SK-N-SH (cell line): ENCODE data around the gene STAB1. TPM values are rescaled to one million over a fixed set of nuclear protein-coding genes. Genes with fewer than 3 reads are reported as not detected.

ENCODE experiments used
- CTCF ChIA-PET: fragments of 300-600, 350-600 bp; formaldehyde crosslinking; extraction: SDS; loops from one replicate; lab custom pipeline; 2021; lab: Yijun Ruan, JAX
- POLR2A ChIA-PET: fragments of 350-600 bp; sonication (Branson Sonifier 250); formaldehyde crosslinking; extraction: SDS; loops from one replicate; lab custom pipeline; 2020; ENCODE audit warnings: antibody characterized with exemption, inconsistent platforms; lab: Yijun Ruan, JAX
- DNase-seq: peaks from one replicate; pipeline ENCODE4 v3.0.0; 2012
- H2AFZ ChIP-seq: fragments of 200-600 bp; sonication (generic); 2 replicates; pipeline ENCODE4 v1.8.1; 2016; ENCODE audit warnings: antibody characterized with exemption, mild to moderate bottlenecking, low read depth
- H3F3A ChIP-seq: fragments of 200-600 bp; sonication (generic); replicated peaks from 2 replicates; pipeline ENCODE3; 2016; ENCODE audit warnings: antibody characterized with exemption, mild to moderate bottlenecking; ENCODE audit not compliant: insufficient read depth
- H3K27ac ChIP-seq, 2 experiments: fragments of 200-500 bp in 1 of 2; fragments of 200-600 bp in 1 of 2; sonication (Bioruptor generic) in 1 of 2; sonication (generic), shearing (Covaris generic) in 1 of 2; 2 replicates each; pipeline versions ENCODE4 v1.5.1 to v1.6.1; 2014 to 2016; ENCODE audit warnings: low read depth in 2 of 2, inconsistent platforms in 1 of 2, low read length in 1 of 2, mild to moderate bottlenecking in 1 of 2, mixed read lengths in 1 of 2
- H3K27me3 ChIP-seq: fragments of 200-600 bp; sonication (generic), shearing (Covaris generic); 2 replicates; pipeline ENCODE4 v1.6.1; 2016; ENCODE audit warnings: mixed run types; ENCODE audit not compliant: insufficient read depth
- H3K36me3 ChIP-seq, 2 experiments: fragments of 200-500 bp in 1 of 2; fragments of 200-600 bp in 1 of 2; sonication (Bioruptor generic) in 1 of 2; sonication (generic) in 1 of 2; replicated peaks in 1 of 2; 2 replicates each; pipeline versions ENCODE3 to v1.5.1; 2014 to 2016; ENCODE audit warnings: low read length in 1 of 2, mild to moderate bottlenecking in 1 of 2; ENCODE audit not compliant: insufficient read depth in 2 of 2, control insufficient read depth in 1 of 2
- H3K4me1 ChIP-seq, 2 experiments: fragments of 200-500 bp in 1 of 2; fragments of 200-600 bp in 1 of 2; sonication (Bioruptor generic) in 1 of 2; sonication (generic), shearing (Covaris generic) in 1 of 2; 2 replicates each; pipeline versions ENCODE4 v1.5.1 to v1.6.1; 2014 to 2016; ENCODE audit warnings: low read depth in 1 of 2, low read length in 1 of 2, mixed run types in 1 of 2; ENCODE audit not compliant: insufficient read depth in 2 of 2, control insufficient read depth in 1 of 2
- H3K4me2 ChIP-seq: fragments of 200-600 bp; sonication (generic), shearing (Covaris generic); 2 replicates; pipeline ENCODE4 v1.6.1; 2017; ENCODE audit warnings: mixed run types
- H3K4me3 ChIP-seq, 2 experiments: fragments of 200-500 bp in 1 of 2; fragments of 200-600 bp in 1 of 2; sonication (Bioruptor generic) in 1 of 2; sonication (generic), shearing (Covaris generic) in 1 of 2; 2 replicates each; pipeline versions ENCODE4 v1.5.1 to v1.8.1; 2014 to 2016; ENCODE audit warnings: low read depth in 2 of 2, inconsistent platforms in 1 of 2, low read length in 1 of 2, mild to moderate bottlenecking in 1 of 2, mixed read lengths in 1 of 2, moderate library complexity in 1 of 2
- H3K79me2 ChIP-seq: fragments of 200-600 bp; sonication (generic); 2 replicates; pipeline ENCODE4 v1.8.1; 2017; ENCODE audit warnings: mild to moderate bottlenecking; ENCODE audit not compliant: insufficient read depth
- H3K9ac ChIP-seq: fragments of 200-600 bp; sonication (generic); 2 replicates; pipeline ENCODE4 v1.6.1; 2017; ENCODE audit warnings: mixed run types
- H3K9me2 ChIP-seq: fragments of 200-600 bp; sonication (generic); 2 replicates; pipeline ENCODE4 v1.6.1; 2017; ENCODE audit warnings: mixed run types
- H3K9me3 ChIP-seq: fragments of 200-600 bp; sonication (generic); 2 replicates; pipeline ENCODE4 v1.6.1; 2017; ENCODE audit warnings: mixed run types, mild to moderate bottlenecking, moderate library complexity
- H4K20me1 ChIP-seq: fragments of 200-600 bp; sonication (generic); 2 replicates; pipeline ENCODE4 v1.6.1; 2017; ENCODE audit warnings: mild to moderate bottlenecking, mixed run types; ENCODE audit not compliant: insufficient read depth
- FOSL2 ChIP-seq: IDR thresholded peaks from 2 replicates; pipeline ENCODE4 v1.4.0; 2012; ENCODE audit warnings: low read depth, mild to moderate bottlenecking, moderate library complexity, borderline replicate concordance
- GABPA ChIP-seq: IDR thresholded peaks from 2 replicates; pipeline ENCODE4 v1.4.0; 2012; ENCODE audit warnings: low read depth, mild to moderate bottlenecking
- JUND ChIP-seq: IDR thresholded peaks from 2 replicates; pipeline ENCODE4 v1.4.0; 2012
- MEF2A ChIP-seq: IDR thresholded peaks from 2 replicates; pipeline ENCODE4 v1.4.0; 2012; ENCODE audit warnings: low read depth, borderline replicate concordance
- POLR2AphosphoS5 ChIP-seq: IDR thresholded peaks from 2 replicates; pipeline ENCODE4 v1.6.1; 2012; ENCODE audit warnings: low read depth, low read length
- RFX5 ChIP-seq: IDR thresholded peaks from 2 replicates; pipeline ENCODE4 v1.6.1; 2012; ENCODE audit warnings: mild to moderate bottlenecking, improper control_type of control experiment, low read length
- TAF1 ChIP-seq: IDR thresholded peaks from 2 replicates; pipeline ENCODE4 v1.6.1; 2012; ENCODE audit warnings: low read depth, mild to moderate bottlenecking, low read length, moderate library complexity, borderline replicate concordance
- TEAD4 ChIP-seq: IDR thresholded peaks from 2 replicates; pipeline ENCODE4 v1.4.0; 2012; ENCODE audit warnings: mild to moderate bottlenecking, borderline replicate concordance; ENCODE audit not compliant: insufficient read depth
- WGBS: methylation state at CpG from one replicate; pipeline ENCODE4 v1.1.6; 2017; ENCODE audit warnings: low lambda C conversion rate; 5-methylcytosine and 5-hydroxymethylcytosine counted together
- polyA plus RNA-seq, 3 experiments: library from polyadenylated mRNA; depleted of rRNA; stranded (reverse); fragments of >200 nt; gene quantifications; 2 replicates each; pipeline ENCODE4 v1.2.3, GENCODE V29; 2012
- TF ChIP-seq, protein P1 (sequence below): IDR thresholded peaks from 2 replicates; pipeline ENCODE4; 2012

STAB1 gene
- polyA plus RNA-seq, 1 of the 3 experiments (the other 2 are of a cell fraction): 0.05 TPM

DNA sequence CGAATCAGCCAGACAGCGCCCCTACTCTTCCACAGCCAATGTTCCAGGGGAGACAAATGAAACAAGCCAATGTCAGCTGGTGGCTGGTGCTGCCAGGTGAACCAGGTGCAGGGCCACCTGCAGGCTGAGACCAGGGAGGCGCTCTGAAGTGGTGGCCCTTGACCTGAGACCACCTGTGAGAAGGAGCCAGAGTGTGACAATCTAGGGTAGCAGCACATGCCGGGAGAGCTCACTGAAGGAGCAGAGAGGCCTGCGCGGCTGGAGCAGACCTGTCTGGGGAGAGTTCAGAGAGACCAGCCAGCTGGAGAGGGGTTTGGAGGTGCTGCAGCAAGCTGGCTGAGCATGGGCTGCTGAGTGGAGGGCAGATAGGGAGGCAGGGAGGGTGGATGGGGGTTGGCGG is 693 bp upstream of the STAB1 start:
- CTCF ChIA-PET: interaction anchor here (2.1 kb wide), 1 partner anchor 12 kb away, joined by 8 read pairs; no protein-coding TSS in a partner anchor
- Histone ChIP-seq H3K79me2 (no peaks in the 10 kb centered on the region), H2AFZ (no peak overlapping the region), H3K9me2 (no peaks in the 10 kb centered on the region), H3K9me3 (no peaks in the 10 kb centered on the region), H3K27me3 (no peaks in the 10 kb centered on the region), H3K36me3 (peaks cover 4 to 33% of the 10 kb centered on the region in 2 experiments), H3K4me1 (peaks cover 3 to 12% of the 10 kb centered on the region in 2 experiments; a peak in 2 of 4 replicates), H3K9ac (no peak overlapping the region), H3K4me3 (no peak overlapping the region)
- 97% methylated on average over 7 of the region's 7 CpGs for WGBS
- POLR2A ChIA-PET: no interaction called here
- TF ChIP-seq TEAD4 (no peak), TAF1 (no peak), POLR2AphosphoS5 (no peak)
- TF ChIP-seq, all 33 proteins: peak for 0
- Histone ChIP-seq H3F3A (no peaks in the 10 kb centered on the region), H4K20me1 (no peaks in the 10 kb centered on the region), H3K4me2 (no peak overlapping the region), H3K27ac (no peak overlapping the region)
- no peak for DNase-seq

DNA sequence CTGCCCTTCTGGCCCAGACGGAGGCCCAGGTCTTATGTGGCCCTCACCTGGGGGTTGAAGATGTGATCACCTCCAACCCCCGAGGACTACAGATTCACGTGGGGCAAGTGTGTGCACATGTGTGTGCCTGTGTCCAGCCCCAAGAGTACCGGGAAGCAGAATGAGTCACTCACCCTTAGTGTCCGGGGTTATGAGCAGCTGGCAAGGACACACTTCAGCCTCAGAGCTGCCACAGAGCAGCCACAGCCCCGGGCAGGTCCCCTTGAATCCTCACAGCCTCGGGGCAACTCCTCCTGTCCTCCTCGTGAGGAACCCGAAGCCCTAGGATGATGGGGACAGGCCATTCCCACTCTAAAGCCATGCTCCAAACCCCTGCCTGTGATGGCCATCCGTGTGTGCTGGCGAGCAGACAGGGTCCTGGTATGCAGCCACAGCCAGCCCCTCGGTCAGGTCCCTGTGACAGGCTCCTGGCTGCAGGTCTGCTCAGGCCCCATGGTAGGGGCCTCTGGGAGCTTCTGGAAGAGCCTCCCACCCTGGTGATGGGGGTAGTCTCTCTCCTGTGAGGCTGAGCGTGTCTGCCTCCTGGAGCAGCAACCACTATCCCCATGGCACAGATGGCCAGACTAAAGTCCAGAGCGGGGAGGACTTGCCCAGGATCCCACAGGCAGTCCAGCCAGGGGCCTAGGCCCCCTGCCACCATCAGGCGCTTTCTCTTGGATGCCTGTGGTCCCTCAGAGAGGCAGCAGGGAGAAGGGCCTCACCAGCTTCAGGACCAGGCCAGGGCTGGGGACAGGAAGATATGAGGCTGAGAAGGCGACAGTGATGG is 852 bp downstream of the STAB1 start:
- Histone ChIP-seq H3K4me2 (no peak overlapping the region), H3K27ac (no peak overlapping the region), H3K79me2 (no peaks in the 10 kb centered on the region), H3F3A (no peaks in the 10 kb centered on the region), H3K4me3 (no peak overlapping the region), H3K27me3 (no peaks in the 10 kb centered on the region), H3K36me3 (peaks cover 4 to 18% of the 10 kb centered on the region in 2 experiments), H3K9me2 (no peaks in the 10 kb centered on the region), H4K20me1 (no peaks in the 10 kb centered on the region), H3K9me3 (no peaks in the 10 kb centered on the region), H3K4me1 (peaks cover 0 to 14% of the 10 kb centered on the region in 2 experiments; a peak in 1 of 4 replicates), H2AFZ (no peak overlapping the region), H3K9ac (no peak overlapping the region)
- WGBS: 62% methylated on average over 5 of the region's 16 CpGs
- TF ChIP-seq, protein P1, sequence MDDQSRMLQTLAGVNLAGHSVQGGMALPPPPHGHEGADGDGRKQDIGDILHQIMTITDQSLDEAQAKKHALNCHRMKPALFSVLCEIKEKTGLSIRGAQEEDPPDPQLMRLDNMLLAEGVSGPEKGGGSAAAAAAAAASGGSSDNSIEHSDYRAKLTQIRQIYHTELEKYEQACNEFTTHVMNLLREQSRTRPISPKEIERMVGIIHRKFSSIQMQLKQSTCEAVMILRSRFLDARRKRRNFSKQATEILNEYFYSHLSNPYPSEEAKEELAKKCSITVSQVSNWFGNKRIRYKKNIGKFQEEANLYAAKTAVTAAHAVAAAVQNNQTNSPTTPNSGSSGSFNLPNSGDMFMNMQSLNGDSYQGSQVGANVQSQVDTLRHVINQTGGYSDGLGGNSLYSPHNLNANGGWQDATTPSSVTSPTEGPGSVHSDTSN: no peak
- TF ChIP-seq MEF2A (no peak), FOSL2 (peak; percentile 38; the same call in 1 of the 2 replicates), JUND (no peak), GABPA (no peak), RFX5 (no peak)
- POLR2A ChIA-PET: interaction anchor here (0.5 to 0.7 kb wide), 3 partner anchors 15 to 98 kb away, joined by 3 read pairs; no protein-coding TSS in a partner anchor
- CTCF ChIA-PET: interaction anchor here (1.3 to 2.1 kb wide), 3 partner anchors 14 to 24 kb away, joined by 3 to 8 read pairs (median 3); no protein-coding TSS in a partner anchor
- no peak for DNase-seq
